ENCODE results near the gene GIMAP1.

- TF ChIP-seq EZH2phosphoT487 (IDR thresholded peaks at IDR 0.05; ENCODE audit: insufficient read depth, low read depth), result no peak
- TF ChIP-seq EZH2 (IDR thresholded peaks at IDR 0.05; ENCODE audit: insufficient read depth, poor library complexity, severe bottlenecking), result no peak
These were observed 16.5 kb downstream of the GIMAP1 start for GRCh38 chr7:150732786-150733481.
